Astrocyte of the cerebellum (primary cell): Measurements from ENCODE around the gene RFC1.
"Not testable (repeated sequence)": the region's sequence is repeated elsewhere in the genome, so short reads cannot be mapped to it uniquely, and the experiment has no call there.

Source experiments
- DNase-seq: peaks from one replicate; pipeline ENCODE4 v3.0.0-alpha.2; 2011; ENCODE audit warnings: low read depth
- H3K4me3 ChIP-seq: 2 replicates; pipeline ENCODE4 v1.5.1; 2011; ENCODE audit warnings: mild to moderate bottlenecking, low read depth, low read length, moderate library complexity
- CTCF ChIP-seq: IDR thresholded peaks from 2 replicates; pipeline ENCODE4 v1.5.1; 2012; ENCODE audit warnings: low read length, low read depth, moderate library complexity, mild to moderate bottlenecking; ENCODE audit errors: missing control alignments
- in situ Hi-C: cut with HindIII; loops from 2 replicates; pipeline ENCODE4 v1.10.0; 2017; ENCODE audit warnings: low sequenced_read_pairs

The RFC1 gene

DNA sequence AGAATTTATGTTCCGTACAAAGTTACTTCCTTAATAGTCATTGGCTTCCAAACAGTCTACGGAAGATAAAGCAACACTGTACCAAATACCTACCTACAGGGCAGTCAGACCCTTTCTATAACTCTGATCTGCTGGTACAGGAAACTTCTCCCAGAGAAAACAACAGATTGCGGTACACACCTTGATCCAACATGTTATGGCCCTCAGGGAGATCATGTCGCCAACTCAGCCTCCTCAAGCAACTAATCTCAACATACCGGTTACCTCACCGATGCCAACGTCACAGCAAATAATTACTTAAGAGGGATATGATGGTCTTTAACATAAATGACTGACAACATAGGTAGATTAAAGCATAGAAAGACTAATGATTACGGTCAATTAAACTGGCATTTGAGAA lies 70.4 kb downstream of the RFC1 start:
- in situ Hi-C loops: no loop called here
- no peak overlapping the region for H3K4me3 ChIP-seq
- no peak for DNase-seq
- TF ChIP-seq CTCF: no peak

DNA sequence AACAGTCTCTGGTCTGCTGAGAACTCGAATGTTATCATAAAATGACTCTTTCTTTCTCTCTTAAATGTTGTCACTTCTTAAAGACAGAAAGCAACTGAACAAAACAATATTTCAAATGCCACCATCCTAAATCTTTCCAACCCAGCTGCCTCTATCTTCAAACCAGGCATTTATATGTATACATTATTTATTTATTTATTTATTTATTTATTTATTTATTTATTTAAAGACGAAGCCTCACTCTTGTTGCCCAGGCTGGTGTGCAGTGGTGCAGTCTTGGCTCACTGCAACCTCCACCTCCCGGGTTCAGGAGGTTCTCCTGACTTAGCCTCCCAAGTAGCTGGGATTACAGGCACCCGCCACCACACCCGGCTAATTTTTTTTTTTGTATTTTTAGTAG lies 73.7 kb downstream of the RFC1 start:
- H3K4me3 ChIP-seq, in situ Hi-C loops, DNase-seq: not testable (repeated sequence)

GRCh38 chr4:39291686-39292085 lies 74.5 kb downstream of the RFC1 start:
- DNase-seq: no peak
- TF ChIP-seq CTCF: no peak
- in situ Hi-C loops: no loop called here
- H3K4me3 ChIP-seq: no peak overlapping the region

GRCh38 chr4:39287223-39287622 lies 78.9 kb downstream of the RFC1 start:
- TF ChIP-seq CTCF: no peak

DNA sequence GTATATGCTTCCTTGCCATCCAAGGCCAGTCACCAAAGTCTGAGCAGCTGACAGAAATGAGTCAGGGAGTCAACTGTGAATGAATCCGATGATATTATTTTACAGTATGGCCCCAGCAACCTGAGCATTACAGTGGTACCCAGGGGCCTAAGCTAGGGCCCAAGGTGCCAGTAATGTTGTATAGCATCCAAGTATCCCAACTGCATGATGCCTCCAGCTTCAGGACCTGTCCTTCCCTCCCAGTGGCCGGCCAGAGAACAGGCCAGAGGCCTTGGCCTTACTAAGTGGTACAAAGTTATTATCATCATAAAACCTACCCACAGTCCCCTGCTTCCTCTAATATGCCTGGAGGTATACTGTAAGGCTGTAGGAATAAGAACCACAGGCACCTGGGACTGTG lies 79.9 kb downstream of the RFC1 start:
- in situ Hi-C loops: no loop called here
- no peak for TF ChIP-seq CTCF
- no peak overlapping the region for H3K4me3 ChIP-seq
- no peak for DNase-seq

More at GRCh38 chr4:39287223-39287622, 78.9 kb downstream of the RFC1 start:
- H3K4me3 ChIP-seq: no peak overlapping the region
- in situ Hi-C loops: no loop called here
- DNase-seq: no peak

- no peak overlapping the region for H3K4me3 ChIP-seq
- TF ChIP-seq CTCF: no peak
- in situ Hi-C loops: no loop called here
- DNase-seq: no peak
Measured at GRCh38 chr4:39285853-39286252, 80.3 kb downstream of the RFC1 start.

- no peak for DNase-seq
- in situ Hi-C loops: no loop called here
- H3K4me3 ChIP-seq: no peak overlapping the region
- TF ChIP-seq CTCF: no peak
Measured at GRCh38 chr4:39285111-39285795, 80.9 kb downstream of the RFC1 start.
